Lung (tissue), 12 donors: ENCODE data around the gene CRPPA. TPM values are rescaled to one million over a fixed set of nuclear protein-coding genes. Genes with fewer than 3 reads are reported as not detected.
A peak's percentile ranks its signal among the peaks of the same experiment; 100 is the strongest.
"Not testable (repeated sequence)": the region's sequence is repeated elsewhere in the genome, so short reads cannot be mapped to it uniquely, and the experiment has no call there.

Source experiments
- ATAC-seq: fragments of 200-7000 bp; cut with Tn5 transposase; one replicate; pipeline ENCODE4 v1.9.1; 2020; ENCODE audit warnings: moderate number of reproducible peaks; ENCODE audit not compliant: insufficient read depth, low FRiP score
- DNase-seq, 3 donors: peaks; one replicate each; pipeline ENCODE4 v3.0.0-alpha.2; 2013 to 2017
- H3K27ac ChIP-seq, 2 donors: one replicate each; pipeline ENCODE4 v1.5.1; 2013; ENCODE audit warnings: mild to moderate bottlenecking in 2 of 2, moderate library complexity in 2 of 2, control low read depth in 1 of 2, inconsistent platforms in 1 of 2, low read depth in 1 of 2, low read length in 1 of 2
- H3K27me3 ChIP-seq, 3 donors: one replicate each; pipeline ENCODE4 v1.5.1; 2013; ENCODE audit warnings: low read length in 2 of 3; ENCODE audit not compliant: control insufficient read depth in 3 of 3, insufficient read depth in 3 of 3
- H3K36me3 ChIP-seq, 4 donors: one replicate each; pipeline ENCODE4 v1.5.1; 2013; ENCODE audit warnings: low read length in 4 of 4, mild to moderate bottlenecking in 1 of 4, moderate library complexity in 1 of 4; ENCODE audit not compliant: control insufficient read depth in 4 of 4, insufficient read depth in 4 of 4
- H3K4me1 ChIP-seq, 5 donors: one replicate each; pipeline ENCODE4 v1.5.1; 2013; ENCODE audit warnings: low read length in 5 of 5, mild to moderate bottlenecking in 2 of 5, moderate library complexity in 1 of 5; ENCODE audit not compliant: control insufficient read depth in 5 of 5, insufficient read depth in 5 of 5
- H3K4me3 ChIP-seq: one replicate; pipeline ENCODE4 v1.5.1; 2013; ENCODE audit warnings: mild to moderate bottlenecking, control low read depth, moderate library complexity
- H3K9ac ChIP-seq, 2 donors: one replicate each; pipeline ENCODE4 v1.5.1; 2013; ENCODE audit warnings: low read length in 2 of 2, control low read depth in 1 of 2; ENCODE audit not compliant: insufficient read depth in 1 of 2
- H3K9me3 ChIP-seq, 4 donors: one replicate each; pipeline ENCODE4 v1.5.1; 2013; ENCODE audit warnings: low read length in 3 of 4, mild to moderate bottlenecking in 1 of 4, moderate library complexity in 1 of 4; ENCODE audit not compliant: control insufficient read depth in 4 of 4, insufficient read depth in 3 of 4
- WGBS, 2 donors: extraction: QIAGEN DNeasy Blood & Tissue Kit; methylation state at CpG; one replicate each; pipeline ENCODE4 v1.1.7; 2013; 5-methylcytosine and 5-hydroxymethylcytosine counted together
- polyA plus RNA-seq, 2 donors: library from polyadenylated mRNA; stranded (reverse); fragments of 200-250 nt; gene quantifications; one replicate each; pipeline ENCODE4 v1.2.1, GENCODE V29; 2013
- total RNA-seq, 2 donors: library from RNA; depleted of rRNA in 1 of 2; stranded (reverse); fragments of >200 nt in 1 of 2; gene quantifications; one replicate each; pipeline ENCODE4 v1.2.1, GENCODE V29; 2014 to 2021
- TF ChIP-seq, protein P1 (sequence below): IDR thresholded peaks from 2 replicates; pipeline ENCODE4 v1.5.1; 2012; ENCODE audit warnings: mild to moderate bottlenecking; ENCODE audit errors: control extremely low read depth, extremely low read depth
- donor health status: control.
- donor health status: control.
- donor health status: Bipolar disorder and iron deficiency.
- donor health status: healthy.
- donor health status: DM: yes; HTN: yes; CAD: no.

CRPPA gene
- total and polyA plus RNA-seq, 4 donors: 0.38 to 8.6 (median 2.0) TPM

GRCh38 chr7:16455591-16455990 lies 34.3 kb upstream of the CRPPA start:
- WGBS, 2 donors: 26 to 68% methylated on average over 1 of the region's 1 CpG
- Histone ChIP-seq H3K27ac (no peak overlapping the region), H3K9ac (no peak overlapping the region), H3K36me3 (no peaks in the 10 kb centered on the region), H3K4me3 (no peak overlapping the region), H3K4me1 (no peaks in the 10 kb centered on the region), H3K9me3 (peaks cover 0 to under 1% (median 0%) of the 10 kb centered on the region in 4 donors), H3K27me3 (no peaks in the 10 kb centered on the region)
- ATAC-seq: no peak
- no peak for DNase-seq
- TF ChIP-seq, protein P1, sequence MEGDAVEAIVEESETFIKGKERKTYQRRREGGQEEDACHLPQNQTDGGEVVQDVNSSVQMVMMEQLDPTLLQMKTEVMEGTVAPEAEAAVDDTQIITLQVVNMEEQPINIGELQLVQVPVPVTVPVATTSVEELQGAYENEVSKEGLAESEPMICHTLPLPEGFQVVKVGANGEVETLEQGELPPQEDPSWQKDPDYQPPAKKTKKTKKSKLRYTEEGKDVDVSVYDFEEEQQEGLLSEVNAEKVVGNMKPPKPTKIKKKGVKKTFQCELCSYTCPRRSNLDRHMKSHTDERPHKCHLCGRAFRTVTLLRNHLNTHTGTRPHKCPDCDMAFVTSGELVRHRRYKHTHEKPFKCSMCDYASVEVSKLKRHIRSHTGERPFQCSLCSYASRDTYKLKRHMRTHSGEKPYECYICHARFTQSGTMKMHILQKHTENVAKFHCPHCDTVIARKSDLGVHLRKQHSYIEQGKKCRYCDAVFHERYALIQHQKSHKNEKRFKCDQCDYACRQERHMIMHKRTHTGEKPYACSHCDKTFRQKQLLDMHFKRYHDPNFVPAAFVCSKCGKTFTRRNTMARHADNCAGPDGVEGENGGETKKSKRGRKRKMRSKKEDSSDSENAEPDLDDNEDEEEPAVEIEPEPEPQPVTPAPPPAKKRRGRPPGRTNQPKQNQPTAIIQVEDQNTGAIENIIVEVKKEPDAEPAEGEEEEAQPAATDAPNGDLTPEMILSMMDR: no peak

GRCh38 chr7:16450366-16450765 lies 29.0 kb upstream of the CRPPA start:
- Histone ChIP-seq H3K36me3 (no peaks in the 10 kb centered on the region), H3K9ac (no peak overlapping the region), H3K9me3 (peaks cover 0 to 2% (median 0%) of the 10 kb centered on the region in 4 donors), H3K4me1 (peaks cover 0 to 7% (median 0%) of the 10 kb centered on the region in 5 donors), H3K27me3 (no peaks in the 10 kb centered on the region), H3K27ac (no peak overlapping the region), H3K4me3 (no peak overlapping the region)
- TF ChIP-seq, protein P1: no peak
- DNase-seq (no peak), ATAC-seq (no peak)
- 87 to 89% methylated on average over 6 of the region's 6 CpGs for WGBS, 2 donors

- peaks cover 0 to 7% (median 0%) of the 10 kb centered on the region in 5 donors for H3K4me1 ChIP-seq
- WGBS, 2 donors: 58 to 74% methylated on average over 1 of the region's 1 CpG
- ATAC-seq: no peak
- no peaks in the 10 kb centered on the region for H3K36me3 ChIP-seq
- TF ChIP-seq, protein P1: no peak
- H3K4me3 ChIP-seq: no peak overlapping the region
- H3K9me3 ChIP-seq: peaks cover 0 to 2% (median 0%) of the 10 kb centered on the region in 4 donors
- no peaks in the 10 kb centered on the region for H3K27me3 ChIP-seq
- no peak overlapping the region for H3K9ac ChIP-seq
- H3K27ac ChIP-seq: no peak overlapping the region
- peak in 2 of 3 donors; percentile 54 to 63 for DNase-seq
Observed at GRCh38 chr7:16447876-16448275, 26.5 kb upstream of the CRPPA start.

GRCh38 chr7:16446508-16446907 lies 25.2 kb upstream of the CRPPA start:
- peaks cover 0 to 2% (median 0%) of the 10 kb centered on the region in 4 donors for H3K9me3 ChIP-seq
- no peaks in the 10 kb centered on the region for H3K36me3 ChIP-seq
- H3K4me3 ChIP-seq: no peak overlapping the region
- no peaks in the 10 kb centered on the region for H3K27me3 ChIP-seq
- H3K9ac ChIP-seq: no peak overlapping the region
- TF ChIP-seq, protein P1: no peak
- peaks cover 0 to 7% (median 0%) of the 10 kb centered on the region in 5 donors for H3K4me1 ChIP-seq
- 100% methylated on average over 1 of the region's 1 CpG for WGBS, 2 donors
- ATAC-seq (no peak), DNase-seq (no peak)
- H3K27ac ChIP-seq: no peak overlapping the region

DNA sequence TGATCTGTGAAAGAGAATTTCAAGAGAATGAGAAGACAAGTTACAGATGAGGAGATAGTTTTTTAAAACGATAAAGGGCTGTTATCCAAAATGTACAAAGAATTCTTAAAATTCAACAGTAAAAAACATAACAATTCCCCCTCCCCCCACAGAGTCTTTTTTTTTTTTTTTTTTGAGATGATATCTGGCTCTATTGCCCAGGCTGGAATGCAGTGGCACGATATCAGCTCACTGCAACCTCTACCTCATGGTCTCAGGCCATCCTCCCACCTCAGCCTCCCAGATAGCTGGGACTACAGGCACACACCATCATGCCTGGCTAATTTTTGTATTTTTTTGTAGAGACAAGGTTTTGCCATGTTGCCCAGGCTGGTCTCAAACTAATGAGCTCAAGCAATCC lies 22.5 kb upstream of the CRPPA start:
- not testable (repeated sequence) for H3K27ac ChIP-seq, H3K27me3 ChIP-seq, DNase-seq, H3K9me3 ChIP-seq, ATAC-seq, H3K4me1 ChIP-seq, H3K4me3 ChIP-seq, H3K36me3 ChIP-seq, H3K9ac ChIP-seq
- 92 to 97% methylated on average over 2 of the region's 2 CpGs for WGBS, 2 donors
